HG03378 (cell line): ENCODE measurements around the gene AMBRA1.
A peak's percentile ranks its signal among the peaks of the same experiment; 100 is the strongest.

Experiments
- ATAC-seq: cut with Tn5 transposase; IDR thresholded peaks from one replicate; pipeline ENCODE4 v1.9.1; 2021; ENCODE audit warnings: mild to moderate bottlenecking, moderate library complexity; ENCODE audit not compliant: unreplicated experiment

Gene AMBRA1

DNA sequence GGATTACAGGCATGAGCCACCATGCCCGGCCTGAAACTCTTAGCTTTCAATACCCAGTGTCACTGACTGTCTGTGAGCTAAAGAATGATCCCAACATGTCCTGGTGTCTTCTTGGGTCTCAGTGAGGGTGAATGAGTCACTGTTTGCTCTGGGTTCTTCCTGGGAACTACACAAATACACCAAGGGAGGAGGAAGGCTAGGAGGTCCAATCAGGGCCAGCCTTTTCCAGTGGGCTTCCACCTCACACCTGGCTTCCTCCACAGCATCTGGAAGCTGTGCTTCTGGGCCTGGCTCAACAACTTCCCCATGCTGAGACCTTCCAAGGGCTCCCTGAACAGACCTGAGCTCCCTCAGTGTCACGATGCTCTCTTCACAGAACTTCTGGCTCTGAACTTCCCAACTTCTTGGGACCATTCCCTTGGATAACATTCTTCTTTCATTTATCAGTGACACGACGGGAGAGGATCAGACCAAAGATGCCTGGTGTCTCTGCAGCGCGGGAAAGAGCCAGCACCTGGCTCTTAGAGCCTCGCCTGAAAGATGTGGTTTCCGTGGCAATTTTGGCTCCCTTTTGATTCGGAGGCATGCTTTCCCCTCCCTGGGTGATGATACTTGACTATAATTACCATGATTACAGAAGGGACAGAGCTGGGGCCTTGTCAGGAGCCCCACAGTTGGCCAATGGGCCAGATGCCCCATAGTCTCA, 179.9 kb downstream of the AMBRA1 start:
- ATAC-seq = no peak

GRCh38 chr11:46410021-46410420, 183.8 kb downstream of the AMBRA1 start:
- no peak for ATAC-seq

- no peak for ATAC-seq
Measured at GRCh38 chr11:46408407-46408986, 185.3 kb downstream of the AMBRA1 start.

GRCh38 chr11:46407635-46408034, 186.2 kb downstream of the AMBRA1 start:
- ATAC-seq = no peak

DNA sequence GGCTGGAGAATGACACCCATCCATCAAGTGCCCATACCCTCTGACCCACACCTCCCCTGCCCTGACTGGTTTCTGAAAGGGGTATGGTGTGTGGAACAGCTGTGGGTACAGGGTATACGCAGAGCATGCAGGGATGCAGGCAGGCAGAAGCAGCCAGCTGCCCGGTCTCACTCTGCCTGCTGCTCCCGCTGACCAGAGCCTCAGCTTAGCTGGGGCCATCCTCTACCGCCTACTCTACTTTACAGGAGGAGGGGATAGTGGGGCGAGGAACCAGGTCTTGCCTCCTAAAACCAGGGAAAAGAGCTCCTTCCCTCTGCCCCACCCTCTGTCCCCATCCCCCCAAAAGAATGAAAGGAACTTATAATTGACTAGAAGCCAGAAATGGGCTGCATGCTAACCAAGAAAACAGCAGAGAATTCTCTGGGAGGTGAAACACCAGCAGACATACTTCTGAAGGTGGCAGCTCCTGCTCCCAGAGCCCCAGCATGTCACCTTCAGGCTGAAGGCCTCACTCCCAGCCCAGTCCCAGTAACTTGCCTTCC, 189.3 kb downstream of the AMBRA1 start:
- no peak for ATAC-seq

- ATAC-seq = no peak
Measured at GRCh38 chr11:46402957-46403902, 190.6 kb downstream of the AMBRA1 start.

- ATAC-seq = no peak
Measured at GRCh38 chr11:46397526-46397925, 196.3 kb downstream of the AMBRA1 start.

- no peak for ATAC-seq
Measured at GRCh38 chr11:46393759-46394158, 200.1 kb downstream of the AMBRA1 start.

- no peak for ATAC-seq
Measured at GRCh38 chr11:46393231-46393616, 200.6 kb downstream of the AMBRA1 start.

DNA sequence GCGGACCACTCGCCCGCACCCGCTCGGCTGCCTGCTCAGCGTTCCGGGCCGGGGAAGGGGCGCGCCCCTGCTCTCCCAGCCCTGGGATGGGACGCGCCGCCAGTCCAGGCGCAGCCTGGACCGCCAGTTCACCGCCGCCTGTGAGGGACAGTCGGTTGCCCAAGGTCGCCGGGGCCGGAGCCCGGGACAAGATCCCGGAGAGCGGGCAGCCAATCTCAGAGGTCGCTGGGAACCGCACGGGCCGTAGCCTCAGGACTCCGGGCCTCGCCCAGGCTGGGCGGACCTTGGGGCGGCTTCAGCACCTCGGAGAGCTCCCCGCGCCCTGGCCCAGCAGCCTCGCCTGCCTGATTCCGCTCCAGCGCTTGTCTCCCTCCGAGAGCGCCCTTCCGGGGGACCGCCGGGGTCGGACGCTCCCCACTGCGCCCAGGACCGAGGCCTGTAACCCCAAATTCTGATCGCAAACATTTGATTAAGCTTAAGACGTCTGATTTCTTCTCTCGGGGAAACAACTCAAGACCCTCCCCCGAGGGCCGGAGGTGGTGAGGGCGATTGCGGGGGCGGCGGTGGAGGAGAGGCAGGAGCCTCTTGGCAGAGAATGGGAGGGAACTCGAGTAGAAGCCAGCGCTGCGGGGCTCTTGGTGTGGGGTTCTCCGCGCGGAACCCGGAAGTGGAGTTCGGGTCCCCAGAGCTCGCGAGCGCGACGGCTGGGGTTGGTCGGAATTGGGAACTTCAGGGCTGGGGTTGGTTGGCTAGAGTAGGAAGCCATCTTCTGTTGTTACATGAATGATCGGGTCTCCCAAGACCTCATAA, 201.2 kb downstream of the AMBRA1 start:
- no peak for ATAC-seq

GRCh38 chr11:46391578-46392420, 202.0 kb downstream of the AMBRA1 start, which contains the start of gene CHRM4:
Gene CHRM4 (minus strand): TSS chr11:46391776. CDS start chr11:46386557, 5,219 bp downstream.
- ATAC-seq = no peak

- no peak for ATAC-seq
Measured at GRCh38 chr11:46391186-46391577, 202.6 kb downstream of the AMBRA1 start.

- no peak for ATAC-seq
Measured at GRCh38 chr11:46390331-46391171, 203.3 kb downstream of the AMBRA1 start.

DNA sequence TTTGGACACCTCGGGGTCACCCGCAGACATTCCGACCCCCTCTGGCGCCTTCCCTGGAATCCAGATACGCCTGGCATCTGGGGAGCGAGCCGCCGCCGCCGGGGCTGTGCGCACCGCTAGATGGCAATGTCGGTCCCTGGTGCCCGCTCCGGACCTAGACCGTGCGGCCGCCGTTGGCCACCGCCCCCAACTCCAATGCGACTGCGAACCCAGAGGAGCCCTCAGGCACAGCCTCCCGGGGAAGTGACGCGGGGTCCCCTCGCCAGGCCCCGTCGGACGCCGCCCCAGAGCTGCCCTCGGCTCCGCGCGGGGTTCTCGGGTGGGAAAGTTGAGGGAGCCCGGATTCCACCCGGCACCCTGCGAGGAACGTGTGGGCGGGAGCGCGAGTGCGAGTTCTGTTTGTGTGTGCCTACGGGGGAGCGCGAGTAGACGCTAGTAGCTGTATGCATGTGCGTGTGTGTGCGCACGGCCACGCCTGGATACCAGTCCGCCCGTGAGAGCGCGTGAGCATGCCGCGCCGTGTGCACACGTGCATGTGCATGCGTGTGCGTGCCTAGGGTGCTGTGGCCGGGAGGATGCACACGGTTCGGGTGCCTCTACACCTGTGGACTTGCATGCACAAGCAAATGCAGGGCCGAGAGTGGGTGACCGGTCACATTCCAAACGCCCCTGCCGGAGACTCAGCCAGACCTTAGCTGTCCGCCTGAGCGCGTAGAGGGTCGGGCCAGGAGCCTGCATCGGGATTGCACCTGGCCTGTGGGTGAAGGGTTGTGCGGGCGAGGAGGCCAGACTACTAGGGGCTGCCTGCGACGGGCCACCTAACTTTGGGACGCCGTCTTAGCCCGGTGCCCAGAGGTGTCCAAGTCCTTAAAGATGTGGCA, 204.1 kb downstream of the AMBRA1 start:
- ATAC-seq = peak; percentile 42

DNA sequence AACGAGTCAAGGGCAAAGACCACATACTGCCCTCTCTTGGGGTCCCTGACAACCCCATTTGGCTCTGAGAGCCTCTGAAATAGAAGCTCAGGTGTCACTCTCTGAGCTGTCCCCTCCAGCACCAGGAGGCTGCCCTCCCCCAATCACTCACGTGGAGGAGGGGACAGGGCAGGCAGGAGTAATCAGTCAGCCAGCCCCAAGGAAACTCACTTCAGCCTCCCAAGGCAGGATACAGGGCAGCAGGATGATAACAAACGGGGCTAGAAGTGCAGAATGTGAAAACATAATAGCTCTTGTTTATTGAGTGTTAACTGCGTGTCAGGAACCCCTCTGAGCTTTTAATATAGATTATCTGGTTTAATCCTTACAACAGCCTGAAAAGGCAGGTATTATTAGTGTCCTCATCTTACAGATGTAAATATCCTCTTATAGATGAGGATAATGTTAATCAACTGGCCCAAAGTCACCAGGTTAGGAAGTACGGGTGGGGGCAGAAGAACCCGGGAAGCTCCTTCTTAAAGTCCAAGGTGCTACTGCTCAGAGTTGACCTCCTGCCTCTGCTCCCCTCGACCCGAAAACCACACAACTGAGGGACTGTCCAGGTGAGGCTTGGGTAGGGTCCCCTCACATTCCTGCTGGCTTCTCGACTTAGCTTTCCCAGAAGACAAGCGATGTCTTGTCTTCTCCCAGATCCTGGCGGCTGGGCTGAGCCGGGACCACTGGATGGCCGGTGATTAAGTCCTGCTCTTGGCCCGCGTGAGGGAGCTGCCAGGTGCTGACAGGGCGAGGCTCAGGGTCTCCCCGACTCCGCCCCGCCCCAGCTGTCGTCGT, 205.0 kb downstream of the AMBRA1 start:
- no peak for ATAC-seq

GRCh38 chr11:46387919-46388618, 205.8 kb downstream of the AMBRA1 start:
- no peak for ATAC-seq
